ENCODE measurements around the gene EXOC6B.

EXOC6B gene

GRCh38 chr2:72349016-72349415 is 476.8 kb downstream of the EXOC6B start:
- no peak for DNase-seq (ENCODE audit: low spot score)

DNA sequence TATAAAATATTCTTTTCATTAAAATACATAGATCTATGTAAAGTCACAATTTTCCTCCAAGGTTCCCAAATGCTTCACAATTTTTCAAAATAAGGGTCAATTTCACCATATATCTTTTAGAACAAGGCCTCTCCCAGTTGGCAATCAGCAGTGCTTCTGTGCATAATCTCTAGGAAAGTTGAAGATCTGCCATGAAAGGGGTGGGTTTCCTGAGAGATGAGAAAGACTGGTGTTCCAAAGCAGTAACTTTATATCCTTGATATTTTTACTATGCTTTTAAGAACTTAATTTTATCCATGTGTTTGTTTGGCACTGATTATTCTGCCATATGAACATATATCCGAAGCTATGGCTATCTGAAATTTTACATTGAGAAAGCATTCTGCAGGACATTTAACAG is 478.8 kb downstream of the EXOC6B start:
- DNase-seq (ENCODE audit: low spot score) = no peak

GRCh38 chr2:72341639-72342038 is 484.2 kb downstream of the EXOC6B start:
- DNase-seq (ENCODE audit: low spot score) = no peak

GRCh38 chr2:72340665-72341064 is 485.2 kb downstream of the EXOC6B start:
- no peak for DNase-seq (ENCODE audit: low spot score)

GRCh38 chr2:72338076-72338475 is 487.8 kb downstream of the EXOC6B start:
- DNase-seq (ENCODE audit: low spot score) = no peak

DNA sequence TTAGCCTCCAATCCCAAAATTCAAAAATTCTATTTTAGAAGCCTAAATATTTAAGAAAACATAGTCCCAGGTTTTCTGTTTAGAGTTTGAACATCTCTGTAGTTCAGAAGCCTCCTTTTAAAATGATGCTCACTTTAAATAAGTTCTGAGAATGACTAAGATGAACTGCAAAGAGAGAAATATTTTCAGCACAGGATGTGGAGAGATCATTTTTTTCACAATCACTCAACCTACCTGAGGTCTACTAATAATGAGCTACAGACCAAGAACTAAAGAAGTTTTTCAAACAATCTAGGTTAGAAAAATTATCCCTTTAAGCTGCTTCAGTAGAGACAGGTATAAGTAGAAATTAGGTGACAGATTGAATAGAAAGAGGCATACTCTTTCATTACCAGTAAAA is 493.1 kb downstream of the EXOC6B start:
- DNase-seq (ENCODE audit: low spot score) = no peak

DNA sequence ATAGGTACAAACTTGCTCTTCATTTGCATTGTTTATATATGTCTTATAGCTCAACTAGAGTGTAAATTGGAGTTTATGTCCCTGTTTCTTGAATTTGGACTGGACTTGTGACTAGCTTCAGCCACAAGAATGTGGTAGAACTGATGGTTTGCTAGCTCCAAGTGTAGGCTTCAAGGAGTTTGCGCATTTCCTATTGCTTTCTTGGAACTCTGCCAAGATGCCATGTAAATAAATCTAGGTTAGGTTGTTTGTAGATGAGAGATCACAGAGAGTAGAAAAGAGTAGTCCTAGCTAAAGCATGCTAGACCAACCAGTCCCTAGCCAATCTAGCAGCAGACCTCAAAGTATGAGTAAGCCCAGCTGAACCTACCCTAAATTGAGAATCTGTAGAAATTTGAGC is 495.2 kb downstream of the EXOC6B start:
- DNase-seq (ENCODE audit: low spot score) = no peak

- DNase-seq (ENCODE audit: low spot score) = no peak
Observed at GRCh38 chr2:72326759-72327158, 499.1 kb downstream of the EXOC6B start.

- peak; percentile 14 for DNase-seq (ENCODE audit: low spot score)
Observed at GRCh38 chr2:72325592-72326422, 500.0 kb downstream of the EXOC6B start.

DNA sequence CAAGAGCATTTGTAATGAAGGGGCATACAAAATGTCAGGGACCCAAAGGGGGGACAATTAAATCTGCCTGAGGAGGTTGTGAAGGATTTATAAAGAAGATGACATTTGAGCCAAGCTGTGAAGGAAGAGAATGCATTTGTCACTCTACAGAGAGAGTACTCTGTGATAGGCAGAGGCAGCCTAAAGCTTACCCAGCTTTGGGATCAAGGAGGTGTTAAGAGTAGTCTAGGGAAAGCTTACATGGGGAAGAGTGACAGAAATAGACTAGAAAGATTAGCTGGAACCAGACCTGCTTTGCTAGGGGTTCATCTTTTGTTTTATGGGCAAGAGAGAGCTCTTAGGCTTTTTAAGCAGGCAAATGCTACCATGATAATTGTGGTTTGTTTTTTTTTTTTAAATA is 509.1 kb downstream of the EXOC6B start:
- no peak for DNase-seq (ENCODE audit: low spot score)

- no peak for DNase-seq (ENCODE audit: low spot score)
Observed at GRCh38 chr2:72300147-72300684, 525.6 kb downstream of the EXOC6B start.

- DNase-seq (ENCODE audit: low spot score) = peak; percentile 6
Observed at GRCh38 chr2:72293620-72294019, 532.2 kb downstream of the EXOC6B start.

GRCh38 chr2:72292433-72292832 is 533.4 kb downstream of the EXOC6B start:
- DNase-seq (ENCODE audit: low spot score) = no peak

GRCh38 chr2:72291059-72291458 is 534.8 kb downstream of the EXOC6B start:
- DNase-seq (ENCODE audit: low spot score) = no peak

- no peak for DNase-seq (ENCODE audit: low spot score)
Observed at GRCh38 chr2:72289736-72290135, 536.1 kb downstream of the EXOC6B start.

DNA sequence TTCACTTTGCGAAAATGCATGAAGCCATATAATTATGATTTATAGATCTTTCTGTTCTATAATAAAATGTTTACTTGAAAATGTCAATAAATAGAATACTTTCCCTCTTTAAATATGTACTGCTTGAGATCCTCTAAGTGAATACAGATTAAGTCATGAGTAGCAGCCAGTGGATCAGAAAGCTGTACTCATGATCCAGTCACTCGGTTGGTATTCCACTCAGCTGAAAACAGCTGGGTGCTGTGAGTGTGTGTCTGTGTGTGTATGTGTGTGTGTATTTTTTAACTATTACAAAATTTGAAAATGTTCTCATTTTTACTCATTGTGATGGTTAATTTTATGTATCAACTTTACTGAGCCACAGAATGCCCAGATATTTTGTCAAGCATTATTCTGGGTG is 536.5 kb downstream of the EXOC6B start:
- DNase-seq (ENCODE audit: low spot score) = peak; percentile 11

- peak; percentile 85 for DNase-seq (ENCODE audit: low spot score)
Observed at GRCh38 chr2:72278046-72278445, 547.8 kb downstream of the EXOC6B start.

DNA sequence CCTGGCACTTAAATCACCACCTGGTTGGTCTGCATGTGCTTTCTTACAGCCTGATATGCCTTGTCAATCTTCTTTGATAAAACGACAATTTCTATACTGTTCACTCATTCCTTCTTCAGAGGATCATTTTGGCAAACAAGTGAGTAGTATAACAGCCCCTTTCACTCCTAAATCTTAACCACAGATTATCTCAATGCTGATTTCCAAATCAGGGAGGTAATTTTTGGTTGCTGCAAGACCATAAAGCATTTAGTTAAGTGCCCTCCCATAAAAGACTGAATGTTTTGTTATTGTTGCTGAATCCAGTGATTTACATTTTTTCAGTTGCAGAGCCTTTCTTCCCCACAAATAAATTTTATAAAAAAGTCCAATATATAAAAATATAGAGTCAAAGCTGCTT is 549.0 kb downstream of the EXOC6B start:
- DNase-seq (ENCODE audit: low spot score) = no peak

- no peak for DNase-seq (ENCODE audit: low spot score)
Observed at GRCh38 chr2:72276356-72276755, 549.5 kb downstream of the EXOC6B start.

- DNase-seq (ENCODE audit: low spot score) = no peak
Observed at GRCh38 chr2:72275084-72275483, 550.7 kb downstream of the EXOC6B start.

DNA sequence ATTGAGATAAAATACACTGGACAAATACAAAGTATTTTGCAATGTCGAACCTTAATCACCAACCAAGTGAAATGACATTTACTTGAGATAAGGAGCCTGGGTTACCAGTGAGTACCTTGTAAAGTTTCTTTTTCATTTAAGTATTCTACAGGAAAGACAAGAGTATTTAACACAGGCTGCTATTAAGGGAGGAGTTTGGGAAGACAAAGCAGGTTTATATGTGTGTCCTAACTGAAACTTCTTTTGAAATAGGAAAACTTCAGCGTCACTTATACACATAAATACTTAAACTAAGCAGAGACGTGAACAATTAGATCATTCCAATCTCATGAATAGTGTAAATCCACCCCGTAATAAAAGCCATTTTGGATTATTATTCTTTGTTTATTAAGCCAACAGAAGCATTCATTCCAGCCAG is 551.4 kb downstream of the EXOC6B start:
- DNase-seq (ENCODE audit: low spot score) = no peak

DNA sequence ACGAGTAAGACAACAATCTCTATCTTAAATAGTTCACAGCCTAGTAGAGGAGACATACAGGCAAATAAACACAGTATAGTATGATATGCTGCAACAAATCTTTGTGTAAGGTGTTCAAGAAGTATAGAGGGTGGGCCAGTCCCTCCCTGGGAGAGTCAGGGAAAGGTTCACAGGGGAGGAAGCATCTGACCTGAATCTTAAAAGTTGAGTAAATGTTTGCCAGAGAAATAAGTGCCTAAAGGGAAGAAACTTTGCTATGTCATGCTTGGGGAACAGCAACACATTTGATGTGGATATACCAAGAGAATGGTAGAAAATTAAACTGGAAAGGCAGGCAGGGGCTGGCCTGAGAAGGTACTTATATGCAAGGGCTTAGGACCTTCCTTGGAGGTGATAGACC is 552.4 kb downstream of the EXOC6B start:
- no peak for DNase-seq (ENCODE audit: low spot score)

- DNase-seq (ENCODE audit: low spot score) = no peak
Observed at GRCh38 chr2:72271766-72272641, 553.8 kb downstream of the EXOC6B start.
